GM18909 (cell line): ENCODE results near the gene PEX10.
"Not testable (repeated sequence)": the region's sequence is repeated elsewhere in the genome, so short reads cannot be mapped to it uniquely, and the experiment has no call there.

Experiments used
- ATAC-seq: cut with Tn5 transposase; IDR thresholded peaks from one replicate; pipeline ENCODE4 v1.9.1; 2021; ENCODE audit warnings: mild to moderate bottlenecking; ENCODE audit not compliant: unreplicated experiment, poor library complexity

Gene PEX10

DNA sequence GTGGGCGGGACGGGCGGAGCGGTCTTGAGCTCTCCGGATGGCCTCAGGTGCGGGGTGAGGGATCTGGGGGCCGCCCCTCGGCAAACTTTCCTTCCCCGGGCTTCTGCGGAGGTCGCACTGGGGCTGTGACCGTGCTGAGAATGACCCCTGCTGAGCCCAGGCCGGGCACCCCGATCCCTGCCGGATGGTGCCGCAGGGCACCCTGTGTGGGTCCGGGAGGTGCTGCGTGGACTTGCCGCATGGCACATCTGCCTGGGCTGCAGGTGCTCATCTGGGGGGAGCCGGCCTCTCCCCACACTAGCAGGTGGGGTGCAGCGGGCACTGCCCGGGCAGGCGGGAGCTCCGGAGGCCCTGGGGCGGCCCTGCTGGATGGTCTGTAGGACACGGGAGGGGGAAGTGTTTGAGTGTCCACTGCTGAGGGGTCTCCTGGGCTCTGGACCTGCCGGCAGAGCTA lies 31.8 kb upstream of the PEX10 start:
- ATAC-seq, result no peak

DNA sequence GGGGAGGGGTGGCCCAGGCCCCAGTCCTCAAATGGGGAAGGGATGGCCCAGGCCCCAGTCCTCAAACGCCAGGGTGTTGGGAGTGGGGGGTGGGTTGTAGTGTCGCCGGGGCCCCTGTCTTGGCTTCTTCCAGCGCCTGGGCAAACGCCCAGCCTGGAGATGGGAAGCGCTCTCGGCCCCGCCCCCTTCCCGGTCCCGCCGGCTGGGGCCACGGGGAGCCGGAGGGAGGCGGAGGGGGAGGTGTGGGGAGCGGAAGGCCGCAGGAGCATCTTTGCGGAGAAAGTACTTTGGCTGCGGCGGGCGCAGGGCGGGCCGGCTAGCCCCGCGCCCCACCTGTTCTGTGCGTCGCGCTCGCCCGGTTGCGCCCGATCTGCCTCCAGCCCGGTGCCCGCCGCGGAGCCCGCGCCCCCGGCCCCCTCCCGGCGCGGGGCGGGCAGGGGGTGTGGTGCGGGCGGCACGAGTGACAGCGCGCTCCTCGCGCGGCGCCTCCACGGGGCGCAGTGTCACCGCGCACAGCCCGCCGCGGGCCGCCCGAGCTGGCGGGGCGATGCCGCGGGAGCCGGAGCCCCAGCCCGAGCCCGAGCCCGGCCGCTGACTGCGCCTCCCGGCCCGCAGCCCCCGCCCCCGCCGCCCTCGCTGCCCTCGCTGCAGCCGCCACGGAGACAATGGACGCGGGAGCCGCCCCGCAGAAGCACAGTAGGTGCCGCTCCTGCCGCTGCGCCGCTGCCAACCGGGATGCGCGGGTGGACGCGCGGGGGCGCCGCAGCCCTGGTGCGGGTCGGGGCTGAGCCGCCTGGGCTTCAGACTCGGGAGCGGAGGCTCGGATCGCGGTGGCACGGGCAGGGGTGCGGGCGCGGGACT lies 31.1 kb upstream of the PEX10 start:
- ATAC-seq, result no peak

- ATAC-seq, result no peak
Measured at GRCh38 chr1:2442661-2443060, 30.3 kb upstream of the PEX10 start.

DNA sequence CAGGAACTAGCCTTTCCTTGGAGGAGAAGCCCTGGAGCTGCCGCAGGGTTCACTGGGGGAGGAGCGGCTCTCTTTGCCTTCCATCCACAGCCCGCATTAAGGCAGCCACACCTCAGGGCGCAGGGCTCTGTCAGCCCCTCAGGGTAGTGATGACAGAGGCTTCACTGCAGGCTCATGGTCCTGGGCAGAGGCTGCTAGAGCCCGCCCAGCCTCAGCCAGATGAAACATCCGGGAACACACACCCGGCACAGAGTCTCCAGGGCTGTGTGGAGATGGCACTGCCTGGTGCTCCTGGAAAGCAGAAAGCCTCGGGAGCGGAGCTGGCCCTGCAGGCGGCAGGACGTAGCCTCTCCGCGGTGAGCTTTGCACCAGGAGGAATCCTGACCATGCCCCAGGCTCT lies 29.4 kb upstream of the PEX10 start:
- ATAC-seq, result no peak

GRCh38 chr1:2440346-2440745 lies 28.0 kb upstream of the PEX10 start:
- not testable (repeated sequence) for ATAC-seq

DNA sequence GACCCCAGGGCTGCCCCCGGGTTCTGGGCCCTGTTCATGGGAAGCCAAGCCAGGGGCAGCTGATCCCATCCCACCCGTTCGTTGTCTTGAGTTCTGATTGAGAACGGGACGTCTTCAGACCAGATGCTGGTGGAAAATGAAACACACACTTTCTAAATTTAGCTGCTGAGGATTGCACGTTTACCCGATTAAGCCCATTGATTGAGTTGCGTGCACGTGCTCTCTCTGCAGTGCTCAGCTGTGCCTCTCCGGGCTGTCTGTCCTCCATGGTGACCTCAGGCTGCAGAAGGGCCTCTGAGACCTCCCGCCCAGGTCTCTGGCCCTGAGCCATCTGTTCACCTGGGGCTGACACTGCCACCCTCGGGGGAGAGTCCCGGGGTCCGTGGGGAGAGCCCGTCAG lies 27.0 kb upstream of the PEX10 start:
- no peak for ATAC-seq

DNA sequence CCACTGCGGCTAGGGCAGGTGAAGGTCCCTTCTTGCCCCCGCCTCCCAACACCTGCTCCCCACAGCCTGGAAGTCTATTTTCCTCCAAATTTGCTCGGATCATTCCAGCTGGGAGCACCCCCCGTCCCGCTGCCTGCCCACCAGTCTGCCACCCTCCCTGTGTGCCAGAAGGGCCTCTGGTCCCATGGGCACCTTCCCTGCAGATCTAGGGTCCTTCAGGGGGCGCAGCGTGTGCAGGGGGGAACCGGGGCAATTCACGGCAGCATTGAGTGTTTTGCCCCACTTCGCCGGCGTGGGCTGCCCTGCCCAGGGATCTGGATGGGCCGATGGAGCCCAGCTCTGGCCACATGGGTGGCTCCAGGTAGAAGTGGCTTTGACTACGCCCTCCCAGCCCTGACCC lies 26.3 kb upstream of the PEX10 start:
- no peak for ATAC-seq

DNA sequence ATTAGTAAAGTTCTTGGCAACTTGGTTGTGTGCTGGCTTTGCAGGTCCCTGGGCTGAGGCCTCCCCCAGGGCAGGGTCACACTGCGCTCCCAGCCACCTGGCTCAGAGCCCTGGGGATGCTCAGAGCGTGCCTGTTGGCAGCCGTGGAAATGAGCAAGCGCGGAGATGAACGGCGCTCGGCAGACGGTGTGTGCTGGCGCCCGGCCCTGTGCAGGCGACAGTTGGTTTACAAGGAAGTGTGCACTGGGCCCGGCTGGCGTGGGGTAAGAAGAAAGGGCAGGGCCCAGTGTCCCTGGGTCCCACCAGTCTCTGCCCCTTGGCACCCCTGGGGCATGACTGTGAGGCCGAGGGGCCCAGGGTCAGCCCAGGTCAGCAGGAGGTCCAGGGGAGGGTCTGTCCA lies 25.7 kb upstream of the PEX10 start:
- ATAC-seq, result no peak

DNA sequence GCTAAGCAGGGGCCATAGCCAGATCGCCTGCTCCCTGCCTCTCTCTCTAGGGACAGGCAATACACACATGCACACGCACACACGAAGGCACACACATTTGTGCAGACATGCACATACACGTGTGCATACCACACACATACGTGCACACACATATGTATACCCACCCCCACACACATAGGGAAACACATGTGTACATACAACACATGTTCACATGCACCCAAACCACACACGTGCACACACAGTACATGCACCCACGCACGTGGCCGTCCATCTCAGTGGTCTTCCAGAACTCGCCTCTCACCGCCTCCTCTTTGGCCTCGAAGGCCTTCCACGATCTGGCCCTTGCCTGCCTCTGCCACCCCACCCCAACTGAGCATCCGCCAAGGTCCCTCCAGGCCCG lies 25.3 kb upstream of the PEX10 start:
- ATAC-seq, result no peak

- ATAC-seq, result no peak
Measured at GRCh38 chr1:2436876-2437275, 24.5 kb upstream of the PEX10 start.

DNA sequence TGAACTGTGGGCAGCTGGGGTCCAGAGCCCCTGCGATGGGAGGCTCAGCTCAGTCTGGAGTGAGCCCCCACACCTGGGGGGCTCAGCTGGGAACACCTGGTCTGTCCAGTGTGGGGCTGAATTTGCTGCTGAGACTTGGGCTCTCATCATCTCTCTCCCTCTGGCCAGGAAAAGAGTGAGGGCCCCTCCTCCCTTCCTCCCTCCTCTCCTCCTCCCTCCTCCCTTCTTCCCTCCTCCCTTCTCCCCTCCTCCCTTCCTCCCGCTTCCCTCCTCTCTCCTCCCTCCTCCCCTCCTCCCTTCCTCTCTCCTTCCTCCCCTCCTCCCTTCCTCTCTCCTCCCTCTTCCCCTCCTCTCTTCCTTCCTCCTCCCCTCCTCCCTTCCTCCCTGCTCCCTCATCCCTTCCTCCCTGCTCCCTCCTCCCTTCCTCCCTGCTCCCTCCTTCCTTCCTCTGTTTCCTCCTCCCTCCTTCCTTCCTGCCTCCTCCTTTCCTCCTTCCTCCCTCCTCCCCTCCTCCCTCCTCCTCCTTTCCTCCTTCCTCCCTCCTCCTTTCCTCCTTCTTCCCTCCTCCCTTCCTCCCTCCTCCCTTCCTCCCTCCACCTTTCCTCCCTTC lies 23.5 kb upstream of the PEX10 start:
- no peak for ATAC-seq

- no peak for ATAC-seq
Measured at GRCh38 chr1:2435091-2435490, 22.7 kb upstream of the PEX10 start.

DNA sequence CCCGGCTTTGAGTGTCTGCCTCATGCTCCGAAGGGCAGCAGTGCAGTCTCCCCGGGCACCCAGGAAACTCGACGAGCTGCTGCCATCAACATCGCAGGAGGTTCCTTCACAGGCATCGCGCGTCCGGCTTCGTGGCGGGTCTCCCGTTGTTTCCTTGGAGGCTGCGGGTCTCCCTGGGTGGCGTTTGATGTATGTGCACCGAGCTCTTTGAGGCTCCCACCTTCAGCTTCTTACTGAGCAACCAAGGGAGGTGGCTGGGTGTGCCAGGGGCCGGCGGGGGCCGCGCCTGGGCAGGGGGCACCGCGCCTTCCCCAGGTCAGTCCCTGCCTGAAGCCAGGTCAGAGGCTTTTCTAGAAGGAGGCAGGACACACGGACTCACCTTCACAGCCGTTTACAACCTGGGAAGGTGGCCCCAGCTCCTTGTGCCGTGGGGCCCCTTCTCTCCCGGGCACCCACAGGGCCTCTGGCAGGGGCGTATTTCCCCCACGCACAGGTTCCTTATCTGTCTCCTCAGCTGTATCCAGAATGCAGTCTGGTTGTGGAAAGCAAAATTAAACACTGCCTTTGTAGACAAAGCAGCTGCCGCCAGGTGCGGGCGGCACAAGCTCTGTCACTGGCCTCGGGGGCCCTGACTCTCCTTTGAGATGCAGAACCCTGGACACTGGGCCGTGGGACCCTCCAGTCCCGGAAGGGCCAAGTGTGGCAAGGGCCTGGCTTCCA lies 21.7 kb upstream of the PEX10 start:
- ATAC-seq, result no peak

GRCh38 chr1:2433196-2433595 lies 20.8 kb upstream of the PEX10 start:
- ATAC-seq, result no peak

DNA sequence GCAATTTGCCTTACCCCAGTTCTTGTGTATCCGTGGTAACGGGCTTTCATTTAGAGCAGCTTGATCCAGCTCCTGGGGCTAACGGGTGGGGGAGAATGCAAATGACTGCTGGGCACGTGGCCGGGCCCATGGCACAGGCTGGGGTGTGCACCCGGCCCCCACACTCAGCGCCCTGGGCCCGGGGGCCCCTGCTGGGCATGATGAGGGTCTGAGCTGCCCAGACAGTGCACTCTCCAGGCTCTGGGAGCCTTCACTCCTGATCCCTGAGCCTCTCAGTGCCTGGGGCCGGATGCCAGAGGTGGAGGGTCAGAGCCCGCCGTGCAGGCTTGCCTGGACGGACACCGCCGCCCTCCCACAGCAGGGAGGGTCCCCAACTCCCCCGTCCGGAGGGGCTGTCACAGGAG lies 20.1 kb upstream of the PEX10 start:
- no peak for ATAC-seq

DNA sequence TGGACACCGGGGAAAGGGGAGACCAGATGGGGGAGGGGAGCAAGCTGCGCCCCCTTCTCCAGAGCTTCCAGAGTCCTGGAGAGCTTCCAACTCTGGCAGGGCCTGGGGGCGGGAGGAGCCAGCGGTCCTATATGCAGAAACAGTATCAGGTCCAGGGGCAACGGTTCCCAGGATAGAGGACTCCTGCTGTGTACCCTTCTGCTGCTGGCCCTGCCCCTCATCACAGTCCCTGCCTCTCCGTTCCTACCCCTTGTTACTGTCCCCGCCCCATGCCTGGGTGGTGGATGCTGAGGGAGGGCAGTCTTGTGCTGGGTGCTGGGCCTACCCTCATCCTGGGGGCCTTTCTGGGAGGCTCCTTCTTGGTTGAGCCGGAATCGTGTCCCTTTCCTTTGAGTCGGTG lies 19.2 kb upstream of the PEX10 start:
- ATAC-seq, result no peak

- no peak for ATAC-seq
Measured at GRCh38 chr1:2431103-2431502, 18.7 kb upstream of the PEX10 start.

- ATAC-seq, result no peak
Measured at GRCh38 chr1:2430592-2430973, 18.2 kb upstream of the PEX10 start.

- no peak for ATAC-seq
Measured at GRCh38 chr1:2429780-2430591, 17.6 kb upstream of the PEX10 start.

GRCh38 chr1:2428490-2428889 lies 16.1 kb upstream of the PEX10 start:
- ATAC-seq, result no peak

- ATAC-seq, result no peak
Measured at GRCh38 chr1:2427976-2428375, 15.6 kb upstream of the PEX10 start.
